Measurements from ENCODE around the gene CEP295NL. TPM values are rescaled to one million over a fixed set of nuclear protein-coding genes. Genes with fewer than 3 reads are reported as not detected.

CEP295NL gene
- total RNA-seq, 1 donor from 2014 or later: 1.6 TPM

DNA sequence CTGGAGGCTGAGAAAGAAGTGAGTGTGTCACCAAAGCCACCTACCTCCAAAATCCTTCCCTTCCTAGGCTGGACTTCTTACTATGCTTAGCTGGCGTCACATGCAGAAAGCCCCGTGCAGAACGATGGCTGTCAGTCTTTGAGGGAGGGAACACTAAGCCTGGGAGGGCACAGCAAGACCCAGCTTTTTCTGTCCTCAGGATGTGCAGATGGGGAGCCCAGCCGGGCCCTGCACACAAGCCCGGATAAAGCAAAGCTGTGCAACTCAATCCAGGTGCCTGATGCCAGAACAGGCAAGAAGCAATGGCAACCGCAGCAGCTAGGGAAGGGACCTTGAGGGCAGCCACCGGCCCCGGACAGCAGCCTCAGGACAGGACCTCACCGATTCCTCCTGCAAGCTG is 48.5 kb downstream of the CEP295NL start:
- FAIRE-seq (no peak), DNase-seq (ENCODE audit: low read depth) (no peak)
- no peaks in the 10 kb centered on the region for H3K27me3 Mint-ChIP-seq (ENCODE audit: low read depth, unreplicated experiment)
- peaks cover 36% of the 10 kb centered on the region for H3K36me3 ChIP-seq (ENCODE audit: insufficient read depth, low read length)
- no peak overlapping the region for H3K4me3 Mint-ChIP-seq (ENCODE audit: unreplicated experiment)
- no peak overlapping the region for H3K27ac Mint-ChIP-seq (ENCODE audit: unreplicated experiment)
- H3K4me2 ChIP-seq (ENCODE audit: low read length): no peak overlapping the region
- TF ChIP-seq CTCF (IDR thresholded peaks at IDR 0.05; ENCODE audit: insufficient read depth, low read depth, low read length) (no peak), EZH2 (IDR thresholded peaks at IDR 0.05; ENCODE audit: insufficient read depth, low read length) (no peak)
- no peak overlapping the region for H2AFZ ChIP-seq (ENCODE audit: low read depth, low read length)
- no peaks in the 10 kb centered on the region for H3K9me3 Mint-ChIP-seq (ENCODE audit: unreplicated experiment)
- H3K9me3 ChIP-seq (ENCODE audit: insufficient read depth, low read depth, low read length): no peaks in the 10 kb centered on the region
- no peaks in the 10 kb centered on the region for H3K79me2 ChIP-seq (ENCODE audit: insufficient read depth, low read length)
- no peaks in the 10 kb centered on the region for H3K27me3 ChIP-seq (ENCODE audit: insufficient read depth, low read length)
- peaks cover 13% of the 10 kb centered on the region for H4K20me1 ChIP-seq (ENCODE audit: insufficient read depth, low read length)
- no peak overlapping the region for H3K27ac ChIP-seq (ENCODE audit: low read depth, low read length)
- H3K36me3 Mint-ChIP-seq (ENCODE audit: low read depth, unreplicated experiment): peaks cover 2% of the 10 kb centered on the region
- H3K4me3 ChIP-seq (ENCODE audit: insufficient read depth, low read depth, low read length): no peak overlapping the region
- H3K9ac ChIP-seq (ENCODE audit: low read length): no peak overlapping the region
- H3K4me1 ChIP-seq (ENCODE audit: insufficient read depth, low read length): no peaks in the 10 kb centered on the region
- H3K4me1 Mint-ChIP-seq (ENCODE audit: low read depth, unreplicated experiment): no peaks in the 10 kb centered on the region

- H3K9ac ChIP-seq (ENCODE audit: low read length): no peak overlapping the region
- DNase-seq (ENCODE audit: low read depth): no peak
- peaks cover 13% of the 10 kb centered on the region for H4K20me1 ChIP-seq (ENCODE audit: insufficient read depth, low read length)
- Mint-ChIP-seq H3K4me3 (ENCODE audit: unreplicated experiment) (no peak overlapping the region), H3K9me3 (ENCODE audit: unreplicated experiment) (no peaks in the 10 kb centered on the region), H3K36me3 (ENCODE audit: low read depth, unreplicated experiment) (peaks cover 2% of the 10 kb centered on the region), H3K27ac (ENCODE audit: unreplicated experiment) (no peak overlapping the region), H3K4me1 (ENCODE audit: low read depth, unreplicated experiment) (no peaks in the 10 kb centered on the region), H3K27me3 (ENCODE audit: low read depth, unreplicated experiment) (no peaks in the 10 kb centered on the region)
- no peak overlapping the region for H2AFZ ChIP-seq (ENCODE audit: low read depth, low read length)
- H3K9me3 ChIP-seq (ENCODE audit: insufficient read depth, low read depth, low read length): no peaks in the 10 kb centered on the region
- FAIRE-seq: no peak
- H3K4me1 ChIP-seq (ENCODE audit: insufficient read depth, low read length): no peaks in the 10 kb centered on the region
- peaks cover 36% of the 10 kb centered on the region for H3K36me3 ChIP-seq (ENCODE audit: insufficient read depth, low read length)
- no peak overlapping the region for H3K4me3 ChIP-seq (ENCODE audit: insufficient read depth, low read depth, low read length)
- no peaks in the 10 kb centered on the region for H3K79me2 ChIP-seq (ENCODE audit: insufficient read depth, low read length)
- H3K4me2 ChIP-seq (ENCODE audit: low read length): no peak overlapping the region
- no peak overlapping the region for H3K27ac ChIP-seq (ENCODE audit: low read depth, low read length)
- TF ChIP-seq CTCF (IDR thresholded peaks at IDR 0.05; ENCODE audit: insufficient read depth, low read depth, low read length): no peak
- no peak for TF ChIP-seq EZH2 (IDR thresholded peaks at IDR 0.05; ENCODE audit: insufficient read depth, low read length)
- no peaks in the 10 kb centered on the region for H3K27me3 ChIP-seq (ENCODE audit: insufficient read depth, low read length)
These were observed 49.0 kb downstream of the CEP295NL start for GRCh38 chr17:78853926-78854394.

DNA sequence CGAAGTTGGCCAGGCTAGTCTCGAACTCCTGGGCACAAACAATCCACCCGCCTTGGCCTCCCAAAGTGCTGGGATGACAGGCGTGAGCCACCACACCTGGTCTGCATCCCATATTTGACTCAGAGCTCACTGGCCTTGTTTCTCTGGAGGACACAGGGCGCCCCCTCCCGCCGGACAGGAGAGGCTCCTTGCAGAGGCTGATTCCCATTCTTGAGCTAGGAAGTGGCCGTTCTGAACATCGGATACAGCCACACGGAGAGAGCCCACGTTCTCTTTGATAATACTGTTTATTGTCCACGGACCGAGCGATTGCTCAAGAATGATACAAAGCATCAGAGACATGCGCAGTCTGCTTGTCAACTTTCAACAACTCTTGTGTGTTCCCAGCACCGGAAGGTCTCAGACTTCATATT is 50.3 kb downstream of the CEP295NL start:
- H3K79me2 ChIP-seq (ENCODE audit: insufficient read depth, low read length): no peaks in the 10 kb centered on the region
- no peak for DNase-seq (ENCODE audit: low read depth)
- peaks cover 13% of the 10 kb centered on the region for H4K20me1 ChIP-seq (ENCODE audit: insufficient read depth, low read length)
- peaks cover 36% of the 10 kb centered on the region for H3K36me3 ChIP-seq (ENCODE audit: insufficient read depth, low read length)
- no peak overlapping the region for H3K27ac Mint-ChIP-seq (ENCODE audit: unreplicated experiment)
- no peak overlapping the region for H3K4me3 ChIP-seq (ENCODE audit: insufficient read depth, low read depth, low read length)
- no peak overlapping the region for H3K4me2 ChIP-seq (ENCODE audit: low read length)
- H3K4me1 Mint-ChIP-seq (ENCODE audit: low read depth, unreplicated experiment): no peaks in the 10 kb centered on the region
- no peak for FAIRE-seq
- no peak overlapping the region for H3K4me3 Mint-ChIP-seq (ENCODE audit: unreplicated experiment)
- no peak overlapping the region for H3K27ac ChIP-seq (ENCODE audit: low read depth, low read length)
- no peak overlapping the region for H3K9ac ChIP-seq (ENCODE audit: low read length)
- no peak for TF ChIP-seq CTCF (IDR thresholded peaks at IDR 0.05; ENCODE audit: insufficient read depth, low read depth, low read length)
- TF ChIP-seq EZH2 (IDR thresholded peaks at IDR 0.05; ENCODE audit: insufficient read depth, low read length): no peak
- no peaks in the 10 kb centered on the region for H3K27me3 Mint-ChIP-seq (ENCODE audit: low read depth, unreplicated experiment)
- H2AFZ ChIP-seq (ENCODE audit: low read depth, low read length): no peak overlapping the region
- H3K9me3 Mint-ChIP-seq (ENCODE audit: unreplicated experiment): no peaks in the 10 kb centered on the region
- no peaks in the 10 kb centered on the region for H3K27me3 ChIP-seq (ENCODE audit: insufficient read depth, low read length)
- H3K4me1 ChIP-seq (ENCODE audit: insufficient read depth, low read length): no peaks in the 10 kb centered on the region
- no peaks in the 10 kb centered on the region for H3K9me3 ChIP-seq (ENCODE audit: insufficient read depth, low read depth, low read length)
- peaks cover 2% of the 10 kb centered on the region for H3K36me3 Mint-ChIP-seq (ENCODE audit: low read depth, unreplicated experiment)
